ENCODE results near the gene ANK3. TPM values are rescaled to one million over a fixed set of nuclear protein-coding genes. Genes with fewer than 3 reads are reported as not detected.

ANK3 gene
- polyA plus RNA-seq, 3 donors = not detected

- no peak for TF ChIP-seq CTCF (IDR thresholded peaks at IDR 0.05)
- no CpG with 5 or more reads among the region's 3 CpGs for WGBS (ENCODE audit: insufficient coverage)
- no peak overlapping the region for H3K4me2 ChIP-seq (replicated peaks; ENCODE audit: extremely low read depth, low read length, poor library complexity, severe bottlenecking)
These were observed 183.9 kb downstream of the ANK3 start for GRCh38 chr10:60205741-60206140.

GRCh38 chr10:60203993-60204618 lies 185.6 kb downstream of the ANK3 start:
- H3K27ac ChIP-seq (ENCODE audit: low read depth in 1 of 2, low read length in 2 of 2) = no peak overlapping the region
- no peaks in the 10 kb centered on the region for H3K4me1 Mint-ChIP-seq

More at GRCh38 chr10:60205741-60206140, 183.9 kb downstream of the ANK3 start:
- Histone ChIP-seq H3K27ac (ENCODE audit: low read depth in 1 of 2, low read length in 2 of 2) (no peak overlapping the region), H3K36me3 (replicated peaks in 1 of 2; ENCODE audit: control insufficient read depth in 1 of 2, insufficient read depth in 2 of 2, low read length in 2 of 2) (no peaks in the 10 kb centered on the region), H3K79me2 (ENCODE audit: insufficient read depth, low read length) (no peaks in the 10 kb centered on the region), H3K9ac (ENCODE audit: insufficient read depth, low read length, poor library complexity, severe bottlenecking) (no peak overlapping the region), H3K4me1 (ENCODE audit: control insufficient read depth in 1 of 2, insufficient read depth in 2 of 2, low read length in 2 of 2) (peaks cover 7% of the 10 kb centered on the region in 2 donors), H3K27me3 (ENCODE audit: control insufficient read depth in 2 of 2, insufficient read depth in 2 of 2, low read length in 2 of 2) (no peaks in the 10 kb centered on the region), H2AFZ (ENCODE audit: insufficient read depth, low read depth, low read length, poor library complexity, severe bottlenecking) (no peak overlapping the region), H4K20me1 (ENCODE audit: insufficient read depth, low read length) (no peaks in the 10 kb centered on the region), H3K9me3 (replicated peaks in 1 of 2; ENCODE audit: control insufficient read depth in 1 of 2, insufficient read depth in 1 of 2, low read length in 2 of 2) (no peaks in the 10 kb centered on the region), H3K4me3 (replicated peaks in 1 of 3; ENCODE audit: low read depth in 2 of 3, low read length in 3 of 3) (no peak overlapping the region)
- Mint-ChIP-seq H3K9me3 (no peaks in the 10 kb centered on the region), H3K27me3 (ENCODE audit: low read depth in 3 of 3) (no peaks in the 10 kb centered on the region), H3K27ac (no peak overlapping the region), H3K4me3 (no peak overlapping the region), H3K36me3 (no peaks in the 10 kb centered on the region), H3K4me1 (peaks cover 6% of the 10 kb centered on the region)
- no peak for DNase-seq
- intact Hi-C loops (cut with micrococcal nuclease) = loop anchor here (10.0 kb wide), 2 partner anchors 229 to 439 kb away; no protein-coding TSS in a partner anchor

More at GRCh38 chr10:60203993-60204618, 185.6 kb downstream of the ANK3 start:
- peak; percentile 65 for TF ChIP-seq CTCF (IDR thresholded peaks at IDR 0.05)
- H3K4me3 ChIP-seq (replicated peaks in 1 of 3; ENCODE audit: low read depth in 2 of 3, low read length in 3 of 3) = no peak overlapping the region
- no peaks in the 10 kb centered on the region for H3K79me2 ChIP-seq (ENCODE audit: insufficient read depth, low read length)
- peaks cover 0 to 1% (median 0%) of the 10 kb centered on the region in 3 donors for H3K27me3 Mint-ChIP-seq (ENCODE audit: low read depth in 3 of 3)
- H3K9me3 ChIP-seq (replicated peaks in 1 of 2; ENCODE audit: control insufficient read depth in 1 of 2, insufficient read depth in 1 of 2, low read length in 2 of 2) = no peaks in the 10 kb centered on the region
- H3K4me3 Mint-ChIP-seq = no peak overlapping the region
- no peak overlapping the region for H3K9ac ChIP-seq (ENCODE audit: insufficient read depth, low read length, poor library complexity, severe bottlenecking)
- no peaks in the 10 kb centered on the region for H3K36me3 ChIP-seq (replicated peaks in 1 of 2; ENCODE audit: control insufficient read depth in 1 of 2, insufficient read depth in 2 of 2, low read length in 2 of 2)
- H2AFZ ChIP-seq (ENCODE audit: insufficient read depth, low read depth, low read length, poor library complexity, severe bottlenecking) = no peak overlapping the region
- peak; percentile 5 to 14 (median 8) for DNase-seq
- WGBS (ENCODE audit: insufficient coverage) = 57% methylated on average over 1 of the region's 1 CpG
- no peaks in the 10 kb centered on the region for H3K4me1 ChIP-seq (ENCODE audit: control insufficient read depth in 1 of 2, insufficient read depth in 2 of 2, low read length in 2 of 2)
- H3K36me3 Mint-ChIP-seq = no peaks in the 10 kb centered on the region
- H3K27ac Mint-ChIP-seq = no peak overlapping the region
- no peak overlapping the region for H3K4me2 ChIP-seq (replicated peaks; ENCODE audit: extremely low read depth, low read length, poor library complexity, severe bottlenecking)
- H4K20me1 ChIP-seq (ENCODE audit: insufficient read depth, low read length) = no peaks in the 10 kb centered on the region
- H3K9me3 Mint-ChIP-seq = no peaks in the 10 kb centered on the region
- intact Hi-C loops (cut with micrococcal nuclease) = loop anchor here (10.0 kb wide), 2 partner anchors 231 to 441 kb away; no protein-coding TSS in a partner anchor
- H3K27me3 ChIP-seq (ENCODE audit: control insufficient read depth in 2 of 2, insufficient read depth in 2 of 2, low read length in 2 of 2) = no peaks in the 10 kb centered on the region

Measured in CD14-positive monocyte (primary cell).